H1 (cell line): ENCODE measurements around the gene FKBP2.

Experiments
- BCL11A ChIP-seq, 2 experiments: IDR thresholded peaks; one replicate each; pipeline ENCODE4 v1.6.1; 2011; ENCODE audit warnings: low read depth in 2 of 2, low read length in 2 of 2, mild to moderate bottlenecking in 2 of 2
- GABPA ChIP-seq: IDR thresholded peaks from 2 replicates; pipeline ENCODE4 v1.6.1; 2011; ENCODE audit warnings: mild to moderate bottlenecking, low read length, moderate library complexity, borderline replicate concordance; ENCODE audit not compliant: insufficient read depth
- JUND ChIP-seq: IDR thresholded peaks from 2 replicates; pipeline ENCODE4 v1.6.1; 2011; ENCODE audit warnings: mild to moderate bottlenecking, improper control_type of control experiment, low read length
- SIX5 ChIP-seq: IDR thresholded peaks from 2 replicates; pipeline ENCODE4 v1.6.1; 2011; ENCODE audit warnings: mild to moderate bottlenecking, low read depth, low read length
- TF ChIP-seq, protein P1 (sequence below), 3 experiments: IDR thresholded peaks; 1 replicate in 2 of 3; 2 replicates in 1 of 3; pipeline versions ENCODE4 v1.5.1 to v1.6.1; 2011; ENCODE audit warnings: low read length in 3 of 3, mild to moderate bottlenecking in 3 of 3, inconsistent platforms in 2 of 3, low read depth in 1 of 3, moderate library complexity in 1 of 3; ENCODE audit not compliant: insufficient read depth in 1 of 3; ENCODE audit errors: control extremely low read depth in 1 of 3

DNA sequence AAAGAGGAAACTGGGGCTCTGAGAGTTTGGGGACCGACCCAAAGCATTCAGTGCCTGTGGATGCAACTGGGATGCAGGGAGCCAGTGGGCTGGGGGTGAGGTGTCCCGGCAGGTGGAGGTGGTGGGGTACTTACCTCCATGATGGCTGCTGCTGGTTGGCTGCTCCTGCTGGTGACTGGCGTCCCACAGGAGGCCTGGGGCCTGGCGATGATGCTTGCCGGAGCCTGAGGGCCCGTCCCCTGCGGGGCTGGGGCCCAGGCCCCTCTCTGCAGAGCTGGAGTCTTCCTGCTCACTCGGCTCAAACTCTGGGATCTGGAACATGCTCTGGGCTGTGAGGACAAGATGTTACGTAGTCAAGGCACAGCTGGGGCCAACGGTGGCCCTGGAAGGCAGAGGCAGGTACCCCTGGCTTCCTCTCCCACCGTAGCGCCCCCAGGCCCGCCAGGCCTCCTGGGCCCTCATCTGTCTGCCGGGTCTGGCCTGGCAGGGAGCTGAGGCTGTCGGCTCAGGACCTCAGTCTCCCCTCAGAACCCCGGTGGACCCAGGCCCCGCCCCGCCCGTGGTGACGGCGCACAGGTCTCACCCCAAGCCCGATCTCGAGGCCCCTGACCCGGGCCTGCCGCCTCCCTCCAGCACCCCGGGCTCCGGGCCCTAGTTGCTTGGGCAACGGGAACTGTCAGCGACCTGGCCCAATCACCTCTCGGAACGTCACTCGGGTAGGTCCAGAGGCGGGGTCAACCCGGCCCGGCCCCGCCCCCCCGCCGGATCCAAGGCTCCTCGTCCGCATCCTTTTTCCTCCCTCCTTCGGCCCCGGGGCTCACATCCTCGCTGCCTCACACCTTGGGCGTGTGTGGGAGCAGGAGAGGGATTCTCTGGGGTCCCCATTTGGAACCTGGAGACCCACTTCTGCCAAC, 43.4 kb downstream of the FKBP2 start, which contains the start of gene BAD:
- no peak for TF ChIP-seq JUND
- no peak for TF ChIP-seq GABPA
- TF ChIP-seq SIX5 = no peak
- no peak for TF ChIP-seq BCL11A (IDR thresholded peaks at IDR 0.05; ENCODE audit: low read depth in 2 of 2, low read length in 2 of 2)
- TF ChIP-seq, protein P1, sequence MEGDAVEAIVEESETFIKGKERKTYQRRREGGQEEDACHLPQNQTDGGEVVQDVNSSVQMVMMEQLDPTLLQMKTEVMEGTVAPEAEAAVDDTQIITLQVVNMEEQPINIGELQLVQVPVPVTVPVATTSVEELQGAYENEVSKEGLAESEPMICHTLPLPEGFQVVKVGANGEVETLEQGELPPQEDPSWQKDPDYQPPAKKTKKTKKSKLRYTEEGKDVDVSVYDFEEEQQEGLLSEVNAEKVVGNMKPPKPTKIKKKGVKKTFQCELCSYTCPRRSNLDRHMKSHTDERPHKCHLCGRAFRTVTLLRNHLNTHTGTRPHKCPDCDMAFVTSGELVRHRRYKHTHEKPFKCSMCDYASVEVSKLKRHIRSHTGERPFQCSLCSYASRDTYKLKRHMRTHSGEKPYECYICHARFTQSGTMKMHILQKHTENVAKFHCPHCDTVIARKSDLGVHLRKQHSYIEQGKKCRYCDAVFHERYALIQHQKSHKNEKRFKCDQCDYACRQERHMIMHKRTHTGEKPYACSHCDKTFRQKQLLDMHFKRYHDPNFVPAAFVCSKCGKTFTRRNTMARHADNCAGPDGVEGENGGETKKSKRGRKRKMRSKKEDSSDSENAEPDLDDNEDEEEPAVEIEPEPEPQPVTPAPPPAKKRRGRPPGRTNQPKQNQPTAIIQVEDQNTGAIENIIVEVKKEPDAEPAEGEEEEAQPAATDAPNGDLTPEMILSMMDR (IDR thresholded peaks at IDR 0.05; ENCODE audit: control extremely low read depth in 1 of 3, insufficient read depth in 1 of 3, low read depth in 1 of 3, low read length in 3 of 3) = no peak
